HG03175 (cell line): ENCODE data around the gene NGDN.
"Not testable (repeated sequence)": the region's sequence is repeated elsewhere in the genome, so short reads cannot be mapped to it uniquely, and the experiment has no call there.

Experiments used
- ATAC-seq: cut with Tn5 transposase; IDR thresholded peaks from one replicate; pipeline ENCODE4 v1.9.1; 2021; ENCODE audit warnings: mild to moderate bottlenecking, moderate library complexity; ENCODE audit not compliant: unreplicated experiment

Gene NGDN

GRCh38 chr14:23469127-23469905 lies at the start of gene NGDN:
TSS of gene NGDN (plus strand) at chr14:23469703. CDS start at chr14:23469716, 13 bp downstream.
- peak; percentile 91 for ATAC-seq

- ATAC-seq = no peak
These were observed 47.9 kb upstream of the NGDN start for GRCh38 chr14:23421594-23421993.

- ATAC-seq = no peak
These were observed 45.8 kb upstream of the NGDN start for GRCh38 chr14:23423657-23424056.

GRCh38 chr14:23425169-23425568 lies 44.3 kb upstream of the NGDN start:
- no peak for ATAC-seq

GRCh38 chr14:23425798-23426197 lies 43.7 kb upstream of the NGDN start:
- ATAC-seq = not testable (repeated sequence)

GRCh38 chr14:23428686-23429495 lies 40.6 kb upstream of the NGDN start:
- no peak for ATAC-seq

- ATAC-seq = no peak
These were observed 39.3 kb upstream of the NGDN start for GRCh38 chr14:23430016-23430722.

- no peak for ATAC-seq
These were observed 38.8 kb upstream of the NGDN start for GRCh38 chr14:23430723-23431085.

GRCh38 chr14:23431486-23431885 lies 38.0 kb upstream of the NGDN start:
- no peak for ATAC-seq

GRCh38 chr14:23432102-23432925 lies 37.2 kb upstream of the NGDN start:
- no peak for ATAC-seq

- ATAC-seq = no peak
These were observed 36.6 kb upstream of the NGDN start for GRCh38 chr14:23432946-23433345.

- ATAC-seq = no peak
These were observed 36.0 kb upstream of the NGDN start for GRCh38 chr14:23433457-23433856.

GRCh38 chr14:23434488-23435222 lies 34.8 kb upstream of the NGDN start:
- no peak for ATAC-seq

GRCh38 chr14:23435543-23436326 lies 33.8 kb upstream of the NGDN start, which contains the start of gene MYH7:
TSS of gene MYH7 (minus strand) at chr14:23435660. CDS start at chr14:23433732, 1,928 bp downstream.
- ATAC-seq = no peak

- no peak for ATAC-seq
These were observed 33.0 kb upstream of the NGDN start for GRCh38 chr14:23436327-23437132.

- ATAC-seq = no peak
These were observed 32.1 kb upstream of the NGDN start for GRCh38 chr14:23437133-23438100.
